NCI-H345 treated with DMSO at 0.1 percent for 48 hours (cell line): ENCODE measurements around the gene CUL1.

Experiments
- DNase-seq: peaks from one replicate; lab custom pipeline; 2025; ENCODE audit not compliant: unreplicated experiment; lab: John Stamatoyannopoulos, UW

The CUL1 gene

DNA sequence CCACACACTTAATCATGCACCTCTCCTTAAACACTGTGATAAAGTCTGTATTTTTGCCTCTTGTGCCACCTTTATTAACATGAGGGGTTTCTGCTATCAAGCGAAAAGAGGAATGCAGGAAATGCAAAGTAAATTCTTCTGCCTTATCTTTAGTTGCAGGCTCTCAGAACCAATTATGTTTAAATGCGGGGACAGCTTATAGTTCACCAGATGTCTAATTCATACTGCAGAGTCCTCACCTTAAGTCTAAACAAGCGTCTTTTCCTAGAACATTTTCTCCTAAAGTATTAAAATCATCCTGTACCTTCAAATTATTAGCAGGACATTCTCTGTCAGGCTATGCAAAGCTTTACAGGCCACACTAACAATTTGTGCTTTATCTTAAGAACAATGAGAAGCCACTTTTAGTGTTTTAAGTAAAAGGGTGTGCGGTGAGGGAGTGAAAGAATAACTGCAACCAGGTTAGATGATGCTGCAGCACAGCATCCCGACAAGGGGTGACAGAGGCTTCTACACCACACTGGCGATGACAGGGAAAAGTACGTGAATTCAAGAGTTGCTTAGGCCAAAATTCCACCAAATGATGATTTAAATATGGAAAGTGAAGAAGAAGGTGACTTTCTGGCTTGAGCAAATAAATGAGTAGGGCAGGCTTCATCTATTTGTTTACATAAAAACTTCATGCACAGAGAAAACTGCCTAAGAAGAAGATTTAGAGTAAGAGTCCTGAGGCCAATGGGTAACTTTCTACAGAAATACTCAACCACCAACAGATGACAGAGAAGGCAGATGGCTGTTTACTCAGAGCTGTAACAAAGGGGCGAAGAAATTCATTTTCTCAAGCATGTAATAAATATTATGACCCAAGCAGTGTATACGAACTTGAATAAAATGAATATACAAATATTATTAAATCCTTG, 149.4 kb downstream of the CUL1 start:
- no peak for DNase-seq

DNA sequence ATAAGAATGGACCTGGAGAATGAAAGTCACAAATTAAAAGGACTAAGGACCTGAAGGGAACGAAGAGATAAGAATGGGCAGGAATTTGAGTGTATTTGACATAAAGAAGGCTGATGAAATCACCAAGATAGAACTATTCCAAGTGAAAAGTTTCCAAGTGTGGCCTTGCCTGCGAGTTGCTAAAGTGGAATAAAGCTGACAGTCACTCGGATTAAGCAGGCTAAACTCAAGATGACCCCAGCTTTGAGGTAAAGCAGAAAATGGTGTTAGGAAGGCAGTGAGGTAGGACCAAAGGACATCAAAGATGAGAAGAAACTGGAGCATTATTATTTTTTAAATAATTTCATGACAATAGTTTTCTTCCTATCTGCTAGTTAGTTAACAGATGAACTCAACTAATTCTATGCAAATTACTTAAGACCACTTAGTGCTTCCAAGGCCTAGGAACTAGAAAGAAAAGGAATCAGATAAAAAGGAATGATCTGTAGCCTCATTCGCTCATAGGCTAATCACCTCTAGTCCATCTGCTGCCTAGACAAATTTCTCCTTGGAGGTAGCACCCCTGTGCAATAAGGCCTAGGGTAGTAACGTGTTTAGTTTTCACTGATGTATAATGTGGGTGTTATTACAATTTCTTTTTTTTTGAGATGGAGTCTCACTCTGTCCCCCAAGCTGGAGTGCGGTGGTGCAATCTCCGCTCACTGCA, 150.8 kb downstream of the CUL1 start:
- DNase-seq: no peak

GRCh38 chr7:148850564-148850963, 151.9 kb downstream of the CUL1 start:
- DNase-seq: no peak
